ENCODE measurements around the gene CDPF1.
"Not testable (repeated sequence)": the region's sequence is repeated elsewhere in the genome, so short reads cannot be mapped to it uniquely, and the experiment has no call there.

Gene CDPF1

GRCh38 chr22:46224044-46224897 lies 25.8 kb downstream of the CDPF1 start:
- no peak for DNase-seq

GRCh38 chr22:46220921-46221320 lies 29.2 kb downstream of the CDPF1 start:
- DNase-seq = no peak

GRCh38 chr22:46219636-46220035 lies 30.5 kb downstream of the CDPF1 start:
- no peak for DNase-seq

- DNase-seq = no peak
Measured at GRCh38 chr22:46214616-46215015, 35.5 kb downstream of the CDPF1 start.

GRCh38 chr22:46214149-46214548 lies 35.9 kb downstream of the CDPF1 start:
- no peak for DNase-seq

GRCh38 chr22:46213052-46213451 lies 37.0 kb downstream of the CDPF1 start:
- no peak for DNase-seq

GRCh38 chr22:46212195-46212594 lies 37.9 kb downstream of the CDPF1 start:
- DNase-seq = no peak

- no peak for DNase-seq
Measured at GRCh38 chr22:46209262-46209661, 40.8 kb downstream of the CDPF1 start.

GRCh38 chr22:46203601-46203980 lies 46.5 kb downstream of the CDPF1 start:
- DNase-seq = no peak

GRCh38 chr22:46202897-46203600 lies 47.0 kb downstream of the CDPF1 start:
- no peak for DNase-seq

- no peak for DNase-seq
Measured at GRCh38 chr22:46201059-46201757, 48.9 kb downstream of the CDPF1 start.

- not testable (repeated sequence) for DNase-seq
Measured at GRCh38 chr22:46198806-46199205, 51.3 kb downstream of the CDPF1 start.

- DNase-seq = no peak
Measured at GRCh38 chr22:46198274-46198673, 51.8 kb downstream of the CDPF1 start.

GRCh38 chr22:46196278-46196677 lies 53.8 kb downstream of the CDPF1 start:
- no peak for DNase-seq

GRCh38 chr22:46195487-46196165 lies 54.5 kb downstream of the CDPF1 start:
- DNase-seq = no peak
